ENCODE data around the gene GFY. TPM values are rescaled to one million over a fixed set of nuclear protein-coding genes. Genes with fewer than 3 reads are reported as not detected.

GFY gene
- total and polyA plus RNA-seq, 9 of the 15 experiments (the other 6 are each of a cell fraction or from before 2014, with no cell fraction given) = 0.06 to 0.40 (median 0.19) TPM; not detected in 3

- TF ChIP-seq AFF4 (CRISPR knock-in tag; IDR thresholded peaks at IDR 0.05) (0 out of 2 replicates have a peak, but pooled peaks have one; percentile 54), PCBP1 (IDR thresholded peaks at IDR 0.05; ENCODE audit: low read depth, low read length, poor library complexity, severe bottlenecking) (peak; percentile 28), L3MBTL2 (IDR thresholded peaks at IDR 0.05) (peak; percentile 7; the same call in 1 of the 2 replicates), RB1 (IDR thresholded peaks at IDR 0.05; ENCODE audit: low read depth) (peak; percentile 34; the same call in 1 of the 2 replicates), POLR2B (IDR thresholded peaks at IDR 0.05; ENCODE audit: low read depth, partially characterized antibody) (peak; percentile 63), HSF4 (CRISPR knock-in tag; IDR thresholded peaks at IDR 0.05; ENCODE audit: borderline replicate concordance) (no peak), KLF6 (CRISPR knock-in tag; IDR thresholded peaks at IDR 0.05; ENCODE audit: borderline replicate concordance) (no peak), POLR2AphosphoS5 (IDR thresholded peaks at IDR 0.05; ENCODE audit: control insufficient read depth, insufficient read depth, low read depth, low read length) (0 out of 2 replicates have a peak, but pooled peaks have one; percentile 31), YBX1 (IDR thresholded peaks at IDR 0.05) (no peak), ZNF583 (CRISPR knock-in tag; IDR thresholded peaks at IDR 0.05) (no peak), NRF1 (conservative IDR thresholded peaks at IDR 0.05 in 1 of 2, IDR thresholded peaks at IDR 0.05 in 1 of 2) (0 out of 4 replicates have a peak, but pooled peaks of 1 of the 2 experiments have one; percentile 35), EP400 (IDR thresholded peaks at IDR 0.05) (peak; percentile 65; the same call in 1 of the 2 replicates), THRB (CRISPR knock-in tag; conservative IDR thresholded peaks at IDR 0.05) (0 out of 2 replicates have a peak, but pooled peaks have one; percentile 13), STAT6 (CRISPR knock-in tag; IDR thresholded peaks at IDR 0.05) (0 out of 2 replicates have a peak, but pooled peaks have one; percentile 44), DPF2 (IDR thresholded peaks at IDR 0.05) (peak; percentile 11; the same call in 1 of the 2 replicates), ZNF311 (CRISPR knock-in tag; IDR thresholded peaks at IDR 0.05) (no peak), SAFB (IDR thresholded peaks at IDR 0.05; ENCODE audit: borderline replicate concordance, low read depth, low read length) (peak; percentile 47; the same call in 1 of the 2 replicates), EGR1 (conservative IDR thresholded peaks at IDR 0.05) (peak; percentile 69), ZBTB8A (IDR thresholded peaks at IDR 0.05; ENCODE audit: partially characterized antibody) (no peak), HNRNPL (IDR thresholded peaks at IDR 0.05; ENCODE audit: low read depth, low read length) (no peak), HDAC8 (tag; IDR thresholded peaks at IDR 0.05) (no peak)
Measured at GRCh38 chr19:49431330-49431749, 6.2 kb downstream of the GFY start (continued).
